ENCODE results near the gene NCBP2L. TPM values are rescaled to one million over a fixed set of nuclear protein-coding genes. Genes with fewer than 3 reads are reported as not detected.

The NCBP2L gene
- total RNA-seq, 1 donor from 2014 or later: not detected

GRCh38 chrX:107742700-107743191, 34.8 kb upstream of the NCBP2L start:
- no peak for DNase-seq (ENCODE audit: low spot score)
- Mint-ChIP-seq H3K36me3 (ENCODE audit: low read depth, unreplicated experiment) (no peaks in the 10 kb centered on the region), H3K27me3 (ENCODE audit: unreplicated experiment) (peaks cover 1% of the 10 kb centered on the region), H3K4me3 (ENCODE audit: unreplicated experiment) (no peak overlapping the region), H3K27ac (ENCODE audit: unreplicated experiment) (no peak overlapping the region), H3K9me3 (ENCODE audit: unreplicated experiment) (no peaks in the 10 kb centered on the region), H3K4me1 (ENCODE audit: unreplicated experiment) (no peaks in the 10 kb centered on the region)
- TF ChIP-seq CTCF (IDR thresholded peaks at IDR 0.05; ENCODE audit: unreplicated experiment): no peak

GRCh38 chrX:107743995-107744394, 33.5 kb upstream of the NCBP2L start:
- no peak overlapping the region for H3K27ac Mint-ChIP-seq (ENCODE audit: unreplicated experiment)
- H3K9me3 Mint-ChIP-seq (ENCODE audit: unreplicated experiment): no peaks in the 10 kb centered on the region
- peaks cover 1% of the 10 kb centered on the region for H3K27me3 Mint-ChIP-seq (ENCODE audit: unreplicated experiment)
- no peak for DNase-seq (ENCODE audit: low spot score)
- no peak overlapping the region for H3K4me3 Mint-ChIP-seq (ENCODE audit: unreplicated experiment)
- H3K36me3 Mint-ChIP-seq (ENCODE audit: low read depth, unreplicated experiment): no peaks in the 10 kb centered on the region
- H3K4me1 Mint-ChIP-seq (ENCODE audit: unreplicated experiment): no peaks in the 10 kb centered on the region
- TF ChIP-seq CTCF (IDR thresholded peaks at IDR 0.05; ENCODE audit: unreplicated experiment): no peak

GRCh38 chrX:107744868-107745267, 32.7 kb upstream of the NCBP2L start:
- no peak for DNase-seq (ENCODE audit: low spot score)
- Mint-ChIP-seq H3K27me3 (ENCODE audit: unreplicated experiment) (peaks cover 4% of the 10 kb centered on the region), H3K36me3 (ENCODE audit: low read depth, unreplicated experiment) (no peaks in the 10 kb centered on the region), H3K27ac (ENCODE audit: unreplicated experiment) (no peak overlapping the region), H3K4me1 (ENCODE audit: unreplicated experiment) (no peaks in the 10 kb centered on the region), H3K9me3 (ENCODE audit: unreplicated experiment) (no peaks in the 10 kb centered on the region), H3K4me3 (ENCODE audit: unreplicated experiment) (no peak overlapping the region)
- TF ChIP-seq CTCF (IDR thresholded peaks at IDR 0.05; ENCODE audit: unreplicated experiment): no peak

- peaks cover 3% of the 10 kb centered on the region for H3K27me3 Mint-ChIP-seq (ENCODE audit: unreplicated experiment)
- no peaks in the 10 kb centered on the region for H3K9me3 Mint-ChIP-seq (ENCODE audit: unreplicated experiment)
- H3K27ac Mint-ChIP-seq (ENCODE audit: unreplicated experiment): no peak overlapping the region
- DNase-seq (ENCODE audit: low spot score): no peak
- H3K36me3 Mint-ChIP-seq (ENCODE audit: low read depth, unreplicated experiment): no peaks in the 10 kb centered on the region
- H3K4me3 Mint-ChIP-seq (ENCODE audit: unreplicated experiment): no peak overlapping the region
- H3K4me1 Mint-ChIP-seq (ENCODE audit: unreplicated experiment): peaks cover 8% of the 10 kb centered on the region
- no peak for TF ChIP-seq CTCF (IDR thresholded peaks at IDR 0.05; ENCODE audit: unreplicated experiment)
Observed at GRCh38 chrX:107747596-107748161, 29.9 kb upstream of the NCBP2L start.

- no peak overlapping the region for H3K4me3 Mint-ChIP-seq (ENCODE audit: unreplicated experiment)
- peaks cover 8% of the 10 kb centered on the region for H3K4me1 Mint-ChIP-seq (ENCODE audit: unreplicated experiment)
- DNase-seq (ENCODE audit: low spot score): no peak
- H3K27ac Mint-ChIP-seq (ENCODE audit: unreplicated experiment): no peak overlapping the region
- no peaks in the 10 kb centered on the region for H3K9me3 Mint-ChIP-seq (ENCODE audit: unreplicated experiment)
- H3K36me3 Mint-ChIP-seq (ENCODE audit: low read depth, unreplicated experiment): no peaks in the 10 kb centered on the region
- no peak for TF ChIP-seq CTCF (IDR thresholded peaks at IDR 0.05; ENCODE audit: unreplicated experiment)
- H3K27me3 Mint-ChIP-seq (ENCODE audit: unreplicated experiment): peaks cover 3% of the 10 kb centered on the region
Observed at GRCh38 chrX:107748506-107748905, 29.0 kb upstream of the NCBP2L start.
